KMS-11 (cell line): ENCODE results near the gene JPH4.

ENCODE experiments used
- H2AFZ ChIP-seq: fragments of 200-600 bp; sonication (generic); 2 replicates; pipeline ENCODE4 v1.6.1; 2016; ENCODE audit warnings: antibody characterized with exemption, mixed run types, low read depth
- H3K27ac ChIP-seq: fragments of 200-600 bp; sonication (generic); 2 replicates; pipeline ENCODE4 v1.6.1; 2016; ENCODE audit warnings: mild to moderate bottlenecking, mixed run types
- H3K27me3 ChIP-seq: fragments of 200-600 bp; sonication (generic); 2 replicates; pipeline ENCODE4 v1.6.1; 2017; ENCODE audit warnings: mild to moderate bottlenecking, low read depth, mixed run types, moderate library complexity; ENCODE audit not compliant: insufficient read depth
- H3K36me3 ChIP-seq: fragments of 200-600 bp; sonication (generic); 2 replicates; pipeline ENCODE4 v1.6.1; 2017; ENCODE audit warnings: mild to moderate bottlenecking, mixed run types; ENCODE audit not compliant: insufficient read depth
- H3K4me1 ChIP-seq: fragments of 200-600 bp; sonication (generic); 2 replicates; pipeline ENCODE4 v1.6.1; 2016; ENCODE audit warnings: mild to moderate bottlenecking, low read depth, mixed run types; ENCODE audit not compliant: poor library complexity, severe bottlenecking
- H3K4me2 ChIP-seq: fragments of 200-600 bp; sonication (generic); 2 replicates; pipeline ENCODE4 v1.7.0; 2016; ENCODE audit warnings: mild to moderate bottlenecking, mixed run types
- H3K4me3 ChIP-seq: fragments of 200-600 bp; sonication (generic); IDR thresholded peaks from 2 replicates; pipeline ENCODE4 v1.6.1; 2017; ENCODE audit warnings: low read depth, low read length, mixed read lengths; ENCODE audit not compliant: insufficient read depth
- H3K79me2 ChIP-seq: fragments of 200-600 bp; sonication (generic); 2 replicates; pipeline ENCODE4 v1.6.1; 2016; ENCODE audit warnings: low read depth, mixed run types; ENCODE audit not compliant: insufficient read depth
- H3K9ac ChIP-seq: fragments of 200-600 bp; sonication (generic); 2 replicates; pipeline ENCODE4 v1.6.1; 2016; ENCODE audit warnings: mild to moderate bottlenecking, mixed run types
- H4K20me1 ChIP-seq: fragments of 200-600 bp; sonication (generic); 2 replicates; pipeline ENCODE4 v1.6.1; 2016; ENCODE audit warnings: mild to moderate bottlenecking, mixed run types; ENCODE audit not compliant: insufficient read depth
- TF ChIP-seq, protein P1 (sequence below): fragments of 200-600 bp; sonication (generic); conservative IDR thresholded peaks from 2 replicates; pipeline ENCODE4 v1.6.1; 2017; ENCODE audit warnings: low read depth, mild to moderate bottlenecking, antibody characterized with exemption, low read length, moderate library complexity, mixed read lengths

Gene JPH4

DNA sequence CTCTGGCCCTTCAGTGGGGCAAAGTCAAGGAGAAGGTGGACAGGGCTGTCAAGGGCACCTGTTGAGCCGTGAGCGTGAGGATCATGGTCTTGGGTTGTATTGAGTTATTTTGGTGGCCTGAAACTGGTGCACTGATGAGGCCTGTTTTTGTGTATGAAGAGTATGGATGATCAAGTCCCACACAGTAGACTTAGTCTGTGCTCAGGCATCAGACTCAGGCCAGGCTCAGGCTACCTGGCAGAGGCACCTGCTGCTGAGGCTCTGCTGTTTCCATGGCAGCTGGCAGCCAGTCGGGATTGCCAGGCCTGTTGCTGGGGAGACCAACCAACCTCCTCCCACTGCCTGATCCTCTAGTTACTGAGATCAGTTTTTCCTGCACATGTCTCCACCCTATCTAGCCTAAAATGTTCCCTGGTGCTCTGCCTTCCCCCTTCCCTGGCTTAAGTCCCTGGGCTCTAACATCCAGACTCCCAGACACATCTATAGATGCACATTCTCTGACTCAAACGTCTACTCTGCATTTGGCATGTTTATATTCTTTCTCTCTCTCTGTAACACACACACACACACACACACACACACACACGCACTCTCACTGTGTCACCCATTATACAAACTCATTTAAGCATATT, 5.1 kb downstream of the JPH4 start:
- Histone ChIP-seq H3K27ac (no peak overlapping the region), H3K9ac (no peak overlapping the region), H2AFZ (no peak overlapping the region), H3K36me3 (no peaks in the 10 kb centered on the region), H3K4me1 (peaks cover under 1% of the 10 kb centered on the region), H3K4me2 (no peak overlapping the region), H3K79me2 (no peaks in the 10 kb centered on the region), H3K27me3 (no peaks in the 10 kb centered on the region), H4K20me1 (no peaks in the 10 kb centered on the region), H3K4me3 (no peak overlapping the region)
- TF ChIP-seq, protein P1, sequence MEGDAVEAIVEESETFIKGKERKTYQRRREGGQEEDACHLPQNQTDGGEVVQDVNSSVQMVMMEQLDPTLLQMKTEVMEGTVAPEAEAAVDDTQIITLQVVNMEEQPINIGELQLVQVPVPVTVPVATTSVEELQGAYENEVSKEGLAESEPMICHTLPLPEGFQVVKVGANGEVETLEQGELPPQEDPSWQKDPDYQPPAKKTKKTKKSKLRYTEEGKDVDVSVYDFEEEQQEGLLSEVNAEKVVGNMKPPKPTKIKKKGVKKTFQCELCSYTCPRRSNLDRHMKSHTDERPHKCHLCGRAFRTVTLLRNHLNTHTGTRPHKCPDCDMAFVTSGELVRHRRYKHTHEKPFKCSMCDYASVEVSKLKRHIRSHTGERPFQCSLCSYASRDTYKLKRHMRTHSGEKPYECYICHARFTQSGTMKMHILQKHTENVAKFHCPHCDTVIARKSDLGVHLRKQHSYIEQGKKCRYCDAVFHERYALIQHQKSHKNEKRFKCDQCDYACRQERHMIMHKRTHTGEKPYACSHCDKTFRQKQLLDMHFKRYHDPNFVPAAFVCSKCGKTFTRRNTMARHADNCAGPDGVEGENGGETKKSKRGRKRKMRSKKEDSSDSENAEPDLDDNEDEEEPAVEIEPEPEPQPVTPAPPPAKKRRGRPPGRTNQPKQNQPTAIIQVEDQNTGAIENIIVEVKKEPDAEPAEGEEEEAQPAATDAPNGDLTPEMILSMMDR = no peak

DNA sequence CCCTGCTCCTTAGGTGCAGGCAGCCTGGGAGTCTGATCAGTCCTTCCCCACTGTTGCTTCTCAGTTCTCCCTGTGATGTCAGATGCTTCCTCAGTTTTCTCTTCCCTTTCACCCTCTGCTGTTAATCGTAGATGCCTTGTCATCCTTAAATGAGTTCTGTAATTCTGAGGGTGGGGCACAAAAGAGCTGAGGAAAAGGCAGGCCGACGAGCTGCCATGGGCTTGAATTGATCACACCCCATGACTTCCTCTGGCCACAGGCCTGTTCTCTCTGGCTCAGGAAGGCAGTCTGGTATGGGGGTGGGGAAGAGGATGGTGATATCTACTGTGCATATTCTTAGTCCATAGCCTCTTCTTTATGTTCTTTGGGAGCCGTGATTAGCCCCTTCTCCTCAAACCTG, 5.8 kb downstream of the JPH4 start:
- Histone ChIP-seq H3K27ac (no peak overlapping the region), H2AFZ (no peak overlapping the region), H3K4me2 (no peak overlapping the region), H3K4me1 (peaks cover 7% of the 10 kb centered on the region), H3K4me3 (no peak overlapping the region), H4K20me1 (no peaks in the 10 kb centered on the region), H3K36me3 (no peaks in the 10 kb centered on the region), H3K27me3 (no peaks in the 10 kb centered on the region), H3K79me2 (no peaks in the 10 kb centered on the region), H3K9ac (no peak overlapping the region)
- TF ChIP-seq, protein P1 = no peak

DNA sequence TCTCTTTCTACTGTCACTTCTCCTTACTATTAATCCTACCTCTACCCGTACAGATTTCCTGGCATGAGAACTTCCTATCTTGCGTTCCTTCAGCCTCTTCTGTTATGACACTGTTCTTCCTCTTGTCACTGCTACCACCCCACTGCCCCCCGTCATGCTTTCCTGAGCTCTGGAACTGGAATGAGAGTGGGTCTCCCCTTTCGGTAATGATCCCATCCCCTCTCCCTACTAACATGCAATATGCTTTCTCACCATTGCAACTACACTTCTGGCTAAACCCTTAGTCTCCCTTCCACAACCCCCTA, 6.1 kb downstream of the JPH4 start:
- Histone ChIP-seq H3K79me2 (no peaks in the 10 kb centered on the region), H3K4me3 (no peak overlapping the region), H3K27ac (no peak overlapping the region), H2AFZ (no peak overlapping the region), H3K36me3 (no peaks in the 10 kb centered on the region), H3K27me3 (no peaks in the 10 kb centered on the region), H3K9ac (no peak overlapping the region), H3K4me1 (peaks cover 8% of the 10 kb centered on the region), H4K20me1 (no peaks in the 10 kb centered on the region), H3K4me2 (no peak overlapping the region)
- TF ChIP-seq, protein P1 = no peak

DNA sequence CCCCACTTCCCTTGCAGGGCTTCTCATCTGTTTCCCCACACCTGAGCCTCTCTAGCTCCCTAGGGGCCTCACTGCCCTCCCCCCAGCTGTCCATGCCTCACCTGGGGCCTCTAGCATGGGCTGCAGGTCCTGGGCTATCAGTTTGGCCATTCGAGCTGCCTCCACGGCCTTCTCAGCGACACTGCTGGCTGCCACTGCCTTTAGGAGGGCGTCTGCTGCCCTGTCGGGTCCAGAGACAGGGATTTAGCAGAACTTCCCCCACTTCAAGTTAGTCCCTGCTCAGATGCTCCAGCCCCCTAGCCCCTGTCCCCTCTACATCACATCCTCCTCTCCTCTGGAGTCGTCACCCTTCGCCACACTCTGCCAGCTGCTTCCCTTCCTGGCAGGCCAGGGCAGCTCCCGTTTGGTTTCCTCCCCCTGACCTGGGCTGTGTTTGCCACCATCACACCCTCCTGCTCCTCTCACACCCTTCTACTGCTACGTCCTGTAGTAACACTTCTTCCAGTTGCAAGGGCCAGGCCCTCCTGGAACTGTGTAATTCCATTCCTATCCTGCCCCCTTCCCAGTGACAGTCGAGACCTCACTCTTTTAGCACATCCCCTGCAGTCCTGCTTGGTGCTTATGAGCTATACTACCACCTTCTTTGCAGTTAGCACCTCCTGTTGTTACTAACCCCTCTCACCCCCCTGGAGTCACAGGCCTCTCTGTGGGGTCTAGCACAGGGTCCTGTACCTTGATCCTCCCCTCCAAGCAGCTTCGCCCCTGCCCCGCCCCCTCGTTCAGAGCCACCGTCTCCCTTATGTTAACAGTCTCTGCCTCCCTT, 6.7 kb downstream of the JPH4 start:
- Histone ChIP-seq H2AFZ (no peak overlapping the region), H3K79me2 (no peaks in the 10 kb centered on the region), H3K27ac (no peak overlapping the region), H3K4me2 (no peak overlapping the region), H3K36me3 (no peaks in the 10 kb centered on the region), H3K4me1 (peaks cover 8% of the 10 kb centered on the region), H3K4me3 (no peak overlapping the region), H4K20me1 (no peaks in the 10 kb centered on the region), H3K27me3 (no peaks in the 10 kb centered on the region), H3K9ac (no peak overlapping the region)
- TF ChIP-seq, protein P1 = no peak
